GM12873 (cell line): Measurements from ENCODE around the gene MAP2K2.

ENCODE experiments used
- CTCF ChIP-seq: IDR thresholded peaks from 2 replicates; pipeline ENCODE4 v1.5.1; 2012; ENCODE audit warnings: low read depth, mild to moderate bottlenecking, moderate library complexity, low read length, control low read depth; ENCODE audit not compliant: insufficient read depth; ENCODE audit errors: missing control alignments

Gene MAP2K2

GRCh38 chr19:4053423-4054324 is 70.2 kb downstream of the MAP2K2 start:
- TF ChIP-seq CTCF, result no peak

- no peak for TF ChIP-seq CTCF
These were observed 70.9 kb downstream of the MAP2K2 start for GRCh38 chr19:4052993-4053422.

GRCh38 chr19:4052114-4052992 is 71.6 kb downstream of the MAP2K2 start:
- TF ChIP-seq CTCF, result no peak

- TF ChIP-seq CTCF, result no peak
These were observed 72.5 kb downstream of the MAP2K2 start for GRCh38 chr19:4051175-4052101.

GRCh38 chr19:4049432-4049831 is 74.5 kb downstream of the MAP2K2 start:
- no peak for TF ChIP-seq CTCF

- TF ChIP-seq CTCF, result no peak
These were observed 76.8 kb downstream of the MAP2K2 start for GRCh38 chr19:4046946-4047683.
